HepG2 (cell line): Measurements from ENCODE around the gene SIK3.

ENCODE experiments used
- CAMTA2 ChIP-seq: sonication (generic); formaldehyde crosslinking; IDR thresholded peaks from 2 replicates; pipeline ENCODE4 v1.4.0; 2020; ENCODE audit warnings: mild to moderate bottlenecking, missing genetic modification reagents, borderline replicate concordance
- GABPB1 ChIP-seq: IDR thresholded peaks from 2 replicates; pipeline ENCODE4 v1.6.1; 2016; ENCODE audit warnings: mild to moderate bottlenecking, missing genetic modification reagents, moderate library complexity, missing compliant biosample characterization
- RFXAP ChIP-seq: sonication (generic); formaldehyde crosslinking; IDR thresholded peaks from 2 replicates; pipeline ENCODE4 v1.4.0; 2020; ENCODE audit warnings: missing genetic modification reagents, borderline replicate concordance
- TF ChIP-seq, protein P1 (sequence below): sonication (generic); formaldehyde crosslinking; IDR thresholded peaks from 2 replicates; pipeline ENCODE4 v1.5.0; 2020; ENCODE audit warnings: mild to moderate bottlenecking, missing genetic modification reagents, moderate library complexity

DNA sequence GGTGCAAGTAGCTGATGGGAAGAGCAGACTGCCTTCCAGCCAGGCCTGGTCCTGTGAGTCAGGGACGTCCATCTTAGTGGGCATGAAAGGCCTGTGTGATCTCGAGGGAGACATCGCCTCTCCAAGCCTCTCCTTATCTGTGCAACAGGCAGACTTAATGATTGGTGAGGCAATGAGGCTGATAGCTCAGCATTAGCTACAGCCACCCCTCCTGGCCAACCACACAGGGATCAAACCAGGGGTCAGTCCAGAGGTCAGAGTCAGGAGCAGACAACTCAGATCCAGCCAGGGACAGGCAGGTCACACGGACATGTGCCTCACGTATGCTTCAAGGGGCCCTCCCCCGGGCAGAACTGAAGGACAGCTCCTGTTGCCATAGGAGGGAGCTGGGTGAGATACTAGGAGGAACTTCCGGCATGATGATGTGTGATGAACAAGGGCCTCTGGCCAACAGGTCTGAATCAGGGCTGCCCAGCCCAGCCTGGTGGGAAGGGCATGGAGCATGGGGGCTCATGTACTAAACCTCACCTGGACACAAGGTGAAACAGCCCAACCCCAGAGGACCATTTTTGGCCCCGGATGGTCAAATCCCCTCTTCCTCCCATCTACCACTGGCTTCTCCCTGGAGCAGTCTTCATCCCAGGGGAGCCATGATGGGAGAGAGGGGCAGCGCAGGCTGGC lies 271.3 kb downstream of the SIK3 start:
- TF ChIP-seq GABPB1 (CRISPR knock-in tag) (peak; percentile 80), CAMTA2 (CRISPR knock-in tag) (peak; percentile 86; the same call in 1 of the 2 replicates), RFXAP (CRISPR knock-in tag) (peak; percentile 68; the same call in 1 of the 2 replicates)
- TF ChIP-seq, protein P1, sequence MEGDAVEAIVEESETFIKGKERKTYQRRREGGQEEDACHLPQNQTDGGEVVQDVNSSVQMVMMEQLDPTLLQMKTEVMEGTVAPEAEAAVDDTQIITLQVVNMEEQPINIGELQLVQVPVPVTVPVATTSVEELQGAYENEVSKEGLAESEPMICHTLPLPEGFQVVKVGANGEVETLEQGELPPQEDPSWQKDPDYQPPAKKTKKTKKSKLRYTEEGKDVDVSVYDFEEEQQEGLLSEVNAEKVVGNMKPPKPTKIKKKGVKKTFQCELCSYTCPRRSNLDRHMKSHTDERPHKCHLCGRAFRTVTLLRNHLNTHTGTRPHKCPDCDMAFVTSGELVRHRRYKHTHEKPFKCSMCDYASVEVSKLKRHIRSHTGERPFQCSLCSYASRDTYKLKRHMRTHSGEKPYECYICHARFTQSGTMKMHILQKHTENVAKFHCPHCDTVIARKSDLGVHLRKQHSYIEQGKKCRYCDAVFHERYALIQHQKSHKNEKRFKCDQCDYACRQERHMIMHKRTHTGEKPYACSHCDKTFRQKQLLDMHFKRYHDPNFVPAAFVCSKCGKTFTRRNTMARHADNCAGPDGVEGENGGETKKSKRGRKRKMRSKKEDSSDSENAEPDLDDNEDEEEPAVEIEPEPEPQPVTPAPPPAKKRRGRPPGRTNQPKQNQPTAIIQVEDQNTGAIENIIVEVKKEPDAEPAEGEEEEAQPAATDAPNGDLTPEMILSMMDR (CRISPR knock-in tag): peak; percentile 58
